ENCODE results near the gene LSM4. TPM values are rescaled to one million over a fixed set of nuclear protein-coding genes. Genes with fewer than 3 reads are reported as not detected.

Gene LSM4
- total and polyA plus RNA-seq, 2 of the 13 experiments (the other 11 are each of a cell fraction or from before 2014, with no cell fraction given) = 65.8 to 166 TPM

DNA sequence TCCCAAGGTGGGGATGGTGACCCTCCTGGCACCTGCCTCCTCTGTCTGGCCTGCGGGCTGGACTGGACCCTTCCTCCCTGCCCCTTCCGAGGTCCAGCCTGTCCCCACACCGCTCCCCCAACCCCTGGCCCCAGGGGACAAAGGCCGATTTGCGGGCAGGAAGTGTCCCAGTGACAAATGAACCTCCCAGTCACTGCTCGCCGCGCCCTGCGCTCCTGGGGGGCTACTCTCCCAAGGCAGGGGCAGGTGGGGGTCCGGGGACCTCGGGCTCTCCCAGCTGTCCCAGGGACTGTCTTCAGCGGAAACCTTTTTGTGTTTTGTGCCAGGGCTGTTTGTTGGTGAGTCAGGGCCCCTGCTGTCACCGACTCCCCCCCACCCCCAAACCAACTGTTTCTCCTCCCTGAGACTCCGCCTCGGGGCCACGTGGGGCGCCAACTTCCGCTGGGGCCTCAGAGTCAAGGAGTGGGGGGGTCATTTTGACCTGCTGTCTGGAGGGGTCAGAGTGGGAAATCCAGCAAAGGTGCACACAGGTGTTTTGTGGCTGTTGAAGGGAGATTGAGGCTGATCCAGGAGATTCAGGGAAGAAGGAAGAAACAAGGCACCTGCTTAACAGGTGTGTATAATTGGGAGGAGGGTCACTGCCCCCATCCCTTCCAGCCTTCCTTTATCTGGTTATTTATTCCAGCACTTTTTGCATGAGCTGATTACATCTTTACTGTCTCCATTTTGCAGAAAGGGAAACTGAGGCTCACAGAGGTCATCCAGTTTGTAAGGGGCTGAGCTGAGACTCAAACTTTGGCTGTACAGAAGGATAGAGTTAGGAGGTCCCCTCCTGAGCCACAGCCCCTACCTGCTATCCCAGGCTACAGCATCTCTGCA is 18.4 kb upstream of the LSM4 start (continued):
- TF ChIP-seq, protein P1, sequence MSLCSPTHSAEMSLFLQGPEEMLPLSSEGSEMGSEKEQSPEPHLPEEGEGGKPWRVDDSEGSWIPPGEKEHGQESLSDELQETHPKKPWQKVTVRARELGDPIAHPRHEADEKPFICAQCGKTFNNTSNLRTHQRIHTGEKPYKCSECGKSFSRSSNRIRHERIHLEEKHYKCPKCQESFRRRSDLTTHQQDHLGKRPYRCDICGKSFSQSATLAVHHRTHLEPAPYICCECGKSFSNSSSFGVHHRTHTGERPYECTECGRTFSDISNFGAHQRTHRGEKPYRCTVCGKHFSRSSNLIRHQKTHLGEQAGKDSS (CRISPR knock-in tag; IDR thresholded peaks at IDR 0.05; ENCODE audit: borderline replicate concordance, low read depth) = peak; percentile 59; the same call in 1 of the 2 replicates
- TF ChIP-seq ZNF530 (CRISPR knock-in tag; IDR thresholded peaks at IDR 0.05; ENCODE audit: low read depth) = no peak
- peak; percentile 73 for TF ChIP-seq TARDBP (CRISPR knock-in tag; IDR thresholded peaks at IDR 0.05)
- peak; percentile 67 for TF ChIP-seq PHF21A (CRISPR knock-in tag; IDR thresholded peaks at IDR 0.05)
- TF ChIP-seq KLF12 (CRISPR knock-in tag; IDR thresholded peaks at IDR 0.05; ENCODE audit: borderline replicate concordance) = no peak; the same call in 1 of the 2 replicates
- no peak for TF ChIP-seq KLF9 (CRISPR knock-in tag; IDR thresholded peaks at IDR 0.05; ENCODE audit: low read depth)
- TF ChIP-seq GABPA (IDR thresholded peaks at IDR 0.05; ENCODE audit: low read depth, low read length) = peak; percentile 30; the same call in 1 of the 2 replicates
- TF ChIP-seq GABPA (CRISPR knock-in tag; IDR thresholded peaks at IDR 0.05; ENCODE audit: low read depth) = peak; percentile 87
- TF ChIP-seq FOXC1 (CRISPR knock-in tag; IDR thresholded peaks at IDR 0.05; ENCODE audit: borderline replicate concordance) = peak; percentile 20; the same call in 1 of the 2 replicates
- no peak for TF ChIP-seq SATB2 (CRISPR knock-in tag; IDR thresholded peaks at IDR 0.05)
- no peak for TF ChIP-seq CC2D1A (CRISPR knock-in tag; IDR thresholded peaks at IDR 0.05)
- TF ChIP-seq GATA4 (IDR thresholded peaks at IDR 0.05; ENCODE audit: borderline replicate concordance, low read depth) = peak; percentile 19; the same call in 1 of the 2 replicates
- TF ChIP-seq CBX5 (CRISPR knock-in tag; IDR thresholded peaks at IDR 0.05; ENCODE audit: borderline replicate concordance) = peak; percentile 56; the same call in 1 of the 2 replicates
- no peak for TF ChIP-seq HOXA7 (CRISPR knock-in tag; IDR thresholded peaks at IDR 0.05)
- 0 out of 2 replicates have a peak, but pooled peaks have one; percentile 50 for TF ChIP-seq ZBTB42 (CRISPR knock-in tag; IDR thresholded peaks at IDR 0.05)
- TF ChIP-seq, protein P2, sequence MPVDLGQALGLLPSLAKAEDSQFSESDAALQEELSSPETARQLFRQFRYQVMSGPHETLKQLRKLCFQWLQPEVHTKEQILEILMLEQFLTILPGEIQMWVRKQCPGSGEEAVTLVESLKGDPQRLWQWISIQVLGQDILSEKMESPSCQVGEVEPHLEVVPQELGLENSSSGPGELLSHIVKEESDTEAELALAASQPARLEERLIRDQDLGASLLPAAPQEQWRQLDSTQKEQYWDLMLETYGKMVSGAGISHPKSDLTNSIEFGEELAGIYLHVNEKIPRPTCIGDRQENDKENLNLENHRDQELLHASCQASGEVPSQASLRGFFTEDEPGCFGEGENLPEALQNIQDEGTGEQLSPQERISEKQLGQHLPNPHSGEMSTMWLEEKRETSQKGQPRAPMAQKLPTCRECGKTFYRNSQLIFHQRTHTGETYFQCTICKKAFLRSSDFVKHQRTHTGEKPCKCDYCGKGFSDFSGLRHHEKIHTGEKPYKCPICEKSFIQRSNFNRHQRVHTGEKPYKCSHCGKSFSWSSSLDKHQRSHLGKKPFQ (CRISPR knock-in tag; IDR thresholded peaks at IDR 0.05; ENCODE audit: insufficient replicate concordance) = peak; percentile 17
- TF ChIP-seq, protein P3, sequence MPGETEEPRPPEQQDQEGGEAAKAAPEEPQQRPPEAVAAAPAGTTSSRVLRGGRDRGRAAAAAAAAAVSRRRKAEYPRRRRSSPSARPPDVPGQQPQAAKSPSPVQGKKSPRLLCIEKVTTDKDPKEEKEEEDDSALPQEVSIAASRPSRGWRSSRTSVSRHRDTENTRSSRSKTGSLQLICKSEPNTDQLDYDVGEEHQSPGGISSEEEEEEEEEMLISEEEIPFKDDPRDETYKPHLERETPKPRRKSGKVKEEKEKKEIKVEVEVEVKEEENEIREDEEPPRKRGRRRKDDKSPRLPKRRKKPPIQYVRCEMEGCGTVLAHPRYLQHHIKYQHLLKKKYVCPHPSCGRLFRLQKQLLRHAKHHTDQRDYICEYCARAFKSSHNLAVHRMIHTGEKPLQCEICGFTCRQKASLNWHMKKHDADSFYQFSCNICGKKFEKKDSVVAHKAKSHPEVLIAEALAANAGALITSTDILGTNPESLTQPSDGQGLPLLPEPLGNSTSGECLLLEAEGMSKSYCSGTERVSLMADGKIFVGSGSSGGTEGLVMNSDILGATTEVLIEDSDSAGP (CRISPR knock-in tag; IDR thresholded peaks at IDR 0.05; ENCODE audit: borderline replicate concordance) = peak; percentile 46; the same call in 1 of the 2 replicates
- TF ChIP-seq YY1 (IDR thresholded peaks at IDR 0.05; ENCODE audit: insufficient read depth, insufficient replicate concordance, low read depth, low read length) = no peak
- TF ChIP-seq ZNF20 (CRISPR knock-in tag; IDR thresholded peaks at IDR 0.05) = no peak
- peak; percentile 81; the same call in 1 of the 2 replicates for TF ChIP-seq YEATS4 (CRISPR knock-in tag; IDR thresholded peaks at IDR 0.05; ENCODE audit: borderline replicate concordance)
- TF ChIP-seq, protein P4, sequence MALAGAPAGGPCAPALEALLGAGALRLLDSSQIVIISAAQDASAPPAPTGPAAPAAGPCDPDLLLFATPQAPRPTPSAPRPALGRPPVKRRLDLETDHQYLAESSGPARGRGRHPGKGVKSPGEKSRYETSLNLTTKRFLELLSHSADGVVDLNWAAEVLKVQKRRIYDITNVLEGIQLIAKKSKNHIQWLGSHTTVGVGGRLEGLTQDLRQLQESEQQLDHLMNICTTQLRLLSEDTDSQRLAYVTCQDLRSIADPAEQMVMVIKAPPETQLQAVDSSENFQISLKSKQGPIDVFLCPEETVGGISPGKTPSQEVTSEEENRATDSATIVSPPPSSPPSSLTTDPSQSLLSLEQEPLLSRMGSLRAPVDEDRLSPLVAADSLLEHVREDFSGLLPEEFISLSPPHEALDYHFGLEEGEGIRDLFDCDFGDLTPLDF (CRISPR knock-in tag; IDR thresholded peaks at IDR 0.05) = no peak
- TF ChIP-seq ZNF768 (CRISPR knock-in tag; IDR thresholded peaks at IDR 0.05) = peak; percentile 48; the same call in 1 of the 2 replicates
